HTERT RPE-1 (cell line): ENCODE data around the gene NEK7.
"Not testable (repeated sequence)": the region's sequence is repeated elsewhere in the genome, so short reads cannot be mapped to it uniquely, and the experiment has no call there.

Experiments used
- in situ Hi-C: fragments of 300-500 bp; cut with MboI; formaldehyde crosslinking; loops from 4 replicates; pipeline ENCODE4 v1.14.3; 2020; ENCODE audit warnings: low sequenced_read_pairs

Gene NEK7

GRCh38 chr1:198280080-198280479 lies 123.3 kb downstream of the NEK7 start:
- in situ Hi-C loops = no loop called here

- in situ Hi-C loops = no loop called here
Measured at GRCh38 chr1:198281911-198282310, 125.1 kb downstream of the NEK7 start.

GRCh38 chr1:198283222-198283621 lies 126.4 kb downstream of the NEK7 start:
- in situ Hi-C loops = no loop called here

- in situ Hi-C loops = no loop called here
Measured at GRCh38 chr1:198287916-198288315, 131.1 kb downstream of the NEK7 start.

GRCh38 chr1:198290089-198290683 lies 133.4 kb downstream of the NEK7 start:
- in situ Hi-C loops = no loop called here

GRCh38 chr1:198291036-198291435 lies 134.2 kb downstream of the NEK7 start:
- in situ Hi-C loops = no loop called here

- in situ Hi-C loops = no loop called here
Measured at GRCh38 chr1:198291924-198292323, 135.1 kb downstream of the NEK7 start.

- in situ Hi-C loops = no loop called here
Measured at GRCh38 chr1:198295225-198295624, 138.4 kb downstream of the NEK7 start.

GRCh38 chr1:198295971-198296370 lies 139.2 kb downstream of the NEK7 start:
- in situ Hi-C loops = no loop called here

- in situ Hi-C loops = no loop called here
Measured at GRCh38 chr1:198297281-198297680, 140.5 kb downstream of the NEK7 start.

- in situ Hi-C loops = no loop called here
Measured at GRCh38 chr1:198298640-198299039, 141.8 kb downstream of the NEK7 start.

GRCh38 chr1:198300451-198300850 lies 143.7 kb downstream of the NEK7 start:
- in situ Hi-C loops = no loop called here

GRCh38 chr1:198304431-198304830 lies 147.6 kb downstream of the NEK7 start:
- in situ Hi-C loops = no loop called here

- in situ Hi-C loops = not testable (repeated sequence)
Measured at GRCh38 chr1:198314817-198315216, 158.0 kb downstream of the NEK7 start.

GRCh38 chr1:198315331-198315730 lies 158.5 kb downstream of the NEK7 start:
- in situ Hi-C loops = not testable (repeated sequence)

- in situ Hi-C loops = no loop called here
Measured at GRCh38 chr1:198316546-198317100, 159.8 kb downstream of the NEK7 start.

- in situ Hi-C loops = no loop called here
Measured at GRCh38 chr1:198318085-198318484, 161.3 kb downstream of the NEK7 start.

- in situ Hi-C loops = no loop called here
Measured at GRCh38 chr1:198320759-198321158, 164.0 kb downstream of the NEK7 start.

- in situ Hi-C loops = no loop called here
Measured at GRCh38 chr1:198326232-198326631, 169.4 kb downstream of the NEK7 start.

- in situ Hi-C loops = no loop called here
Measured at GRCh38 chr1:198326915-198327314, 170.1 kb downstream of the NEK7 start.

GRCh38 chr1:198328458-198329032 lies 171.7 kb downstream of the NEK7 start:
- in situ Hi-C loops = no loop called here

GRCh38 chr1:198330982-198331615 lies 174.3 kb downstream of the NEK7 start:
- in situ Hi-C loops = no loop called here
